ENCODE results near the gene CORO2B.

Gene CORO2B

DNA sequence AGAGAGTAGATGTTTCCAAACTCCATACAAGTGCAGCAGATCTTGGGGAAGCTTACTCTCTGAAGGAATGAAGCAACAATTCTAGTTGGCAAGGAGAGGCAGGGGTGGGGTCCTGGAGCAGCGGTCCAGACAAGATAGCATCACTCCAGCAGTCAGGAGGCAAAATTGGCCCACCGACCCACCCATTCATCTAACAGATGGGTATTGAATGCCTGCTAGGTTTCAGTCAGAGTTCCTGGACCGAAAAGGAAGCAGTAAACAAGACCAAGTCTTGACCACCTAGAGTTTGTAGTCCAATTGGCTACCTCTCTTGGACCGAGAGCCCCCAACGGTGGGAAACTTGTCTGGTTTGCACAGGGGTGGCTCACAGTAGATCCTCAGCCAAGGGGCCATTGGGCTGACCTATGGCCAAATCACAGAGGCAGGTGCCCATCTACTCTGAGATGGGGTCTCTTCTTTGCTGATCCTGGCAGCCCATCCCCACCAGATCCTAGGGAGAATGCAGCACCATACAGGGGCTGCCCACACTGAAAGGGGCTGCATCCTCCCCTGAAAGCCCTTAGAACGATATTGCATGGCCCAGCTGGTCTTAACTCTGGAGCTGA is 74.3 kb downstream of the CORO2B start:
- no peak for DNase-seq

DNA sequence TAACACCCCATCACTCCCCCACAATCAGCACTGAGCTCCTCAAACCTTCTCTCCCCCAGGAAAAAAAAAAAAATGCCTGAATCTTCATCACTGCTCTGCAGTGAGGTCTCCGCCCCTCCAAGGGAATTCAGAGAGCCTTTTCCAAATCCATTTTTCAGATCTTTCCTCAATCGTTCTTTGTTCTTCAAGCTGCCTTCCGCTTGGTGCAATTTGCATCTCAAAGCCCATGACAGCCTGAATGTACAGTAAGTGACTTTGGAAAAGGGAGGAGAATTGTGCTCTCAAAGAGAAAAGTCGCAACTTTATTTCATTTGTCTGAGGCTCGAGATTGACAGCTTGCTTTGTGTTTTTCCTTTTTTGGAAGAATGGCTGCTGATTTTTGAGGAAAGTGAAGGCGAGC is 75.0 kb downstream of the CORO2B start:
- no peak for DNase-seq

DNA sequence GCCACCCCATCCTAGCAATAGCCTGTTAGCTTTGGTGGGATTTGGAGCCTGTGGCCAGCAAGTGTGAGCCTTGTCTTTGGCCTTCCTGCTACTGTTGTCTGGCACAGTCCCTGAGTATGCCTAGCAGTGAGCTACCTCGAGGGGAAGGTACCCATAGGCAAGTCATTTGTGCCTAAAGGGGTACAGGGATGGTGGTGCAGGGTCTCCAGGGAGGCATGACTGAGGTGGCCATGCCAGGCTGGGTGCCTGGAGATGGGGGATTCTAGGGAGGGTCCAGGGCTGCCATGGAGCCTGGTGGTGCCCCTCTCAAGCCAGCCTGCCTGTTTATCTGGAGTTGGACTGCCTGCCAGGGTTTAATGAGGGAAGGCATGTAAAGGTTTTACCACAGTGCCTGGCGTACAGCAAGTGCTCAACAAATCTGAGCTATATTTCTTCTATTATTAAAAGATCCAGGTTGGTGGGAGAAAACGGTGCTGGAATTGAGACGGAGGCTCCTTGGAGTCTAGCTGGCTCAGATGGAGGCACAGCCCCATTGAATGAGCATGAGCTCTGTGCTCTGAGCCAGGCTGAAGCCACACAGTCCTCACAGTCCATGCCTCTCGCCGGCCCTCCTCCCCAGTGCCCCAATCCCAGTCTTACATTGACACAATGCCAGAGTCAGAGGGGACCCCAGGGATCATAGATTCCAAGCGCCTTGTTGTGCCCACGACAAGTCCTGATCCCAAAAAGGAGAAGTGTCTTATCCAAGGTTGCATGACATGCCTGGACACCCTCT is 76.2 kb downstream of the CORO2B start:
- no peak for DNase-seq

DNA sequence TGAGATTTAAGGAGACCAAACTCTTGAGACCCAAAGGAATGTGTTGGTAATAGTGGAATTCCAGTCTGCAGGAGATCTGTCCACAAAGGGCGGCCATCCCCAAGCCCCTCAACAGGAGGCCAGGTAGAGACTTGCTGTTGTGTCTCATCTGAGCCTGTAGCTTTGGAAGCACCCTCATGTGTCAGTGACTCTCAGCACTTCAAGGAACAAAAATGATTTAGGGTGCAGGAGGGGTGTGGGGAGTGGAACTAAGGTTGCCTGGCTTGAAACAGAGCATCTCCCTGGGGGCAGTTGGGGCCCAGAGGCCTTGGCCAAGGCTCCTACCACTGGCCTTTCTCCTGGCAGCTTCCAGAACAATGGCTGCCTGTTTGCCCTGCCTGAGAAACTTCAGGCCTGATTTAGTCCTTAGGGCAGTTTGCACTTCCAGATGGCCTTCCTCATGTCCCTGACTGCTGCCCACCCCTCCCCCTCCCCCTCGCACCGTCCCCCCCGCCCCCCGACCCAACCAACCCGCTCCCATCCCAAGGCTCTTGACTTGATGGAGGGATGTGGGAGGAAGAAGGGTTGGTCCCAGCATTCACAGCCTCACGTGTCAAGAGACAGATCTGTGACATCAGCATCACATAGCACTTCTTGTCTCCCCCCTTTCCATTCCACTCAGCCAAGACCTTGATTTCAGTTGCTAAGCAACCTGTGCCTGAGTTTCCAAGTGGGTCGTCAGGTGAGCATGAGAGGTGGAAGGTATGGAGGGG is 77.1 kb downstream of the CORO2B start:
- DNase-seq: no peak

DNA sequence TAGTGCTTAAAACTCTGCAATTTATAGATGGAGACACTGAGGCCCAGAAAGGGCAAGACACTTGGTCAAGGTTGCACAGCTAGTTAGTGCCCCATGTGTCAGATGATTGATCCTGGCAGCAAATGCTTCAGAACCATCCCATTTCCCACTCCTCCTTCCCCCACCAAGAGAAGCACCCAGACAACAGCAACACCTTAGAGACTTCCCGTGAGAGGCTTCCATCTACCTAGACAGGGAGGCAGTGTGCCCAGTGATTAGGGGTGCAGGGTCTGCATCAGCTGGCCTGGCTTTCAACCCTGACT is 77.6 kb downstream of the CORO2B start:
- no peak for DNase-seq

DNA sequence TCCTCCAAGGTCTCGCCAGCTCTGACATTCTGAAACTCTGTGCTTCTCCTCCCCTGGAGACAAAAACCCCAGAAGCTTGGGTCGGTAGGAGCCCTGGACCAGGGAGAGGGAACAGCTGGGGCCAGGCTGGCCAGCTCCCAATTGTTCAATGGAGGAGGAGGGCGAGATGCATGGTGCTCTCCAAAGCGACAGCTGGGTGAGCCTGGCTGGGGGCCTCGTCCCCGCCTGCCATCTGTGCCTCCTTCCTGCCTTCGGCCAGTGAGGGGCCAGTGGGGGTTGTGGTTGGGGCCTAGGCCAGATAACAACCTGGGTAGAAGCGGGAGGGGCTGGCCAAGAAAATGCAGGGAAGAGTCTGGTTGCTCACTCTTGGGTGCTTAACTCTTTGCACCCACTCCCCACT is 79.4 kb downstream of the CORO2B start:
- no peak for DNase-seq

DNA sequence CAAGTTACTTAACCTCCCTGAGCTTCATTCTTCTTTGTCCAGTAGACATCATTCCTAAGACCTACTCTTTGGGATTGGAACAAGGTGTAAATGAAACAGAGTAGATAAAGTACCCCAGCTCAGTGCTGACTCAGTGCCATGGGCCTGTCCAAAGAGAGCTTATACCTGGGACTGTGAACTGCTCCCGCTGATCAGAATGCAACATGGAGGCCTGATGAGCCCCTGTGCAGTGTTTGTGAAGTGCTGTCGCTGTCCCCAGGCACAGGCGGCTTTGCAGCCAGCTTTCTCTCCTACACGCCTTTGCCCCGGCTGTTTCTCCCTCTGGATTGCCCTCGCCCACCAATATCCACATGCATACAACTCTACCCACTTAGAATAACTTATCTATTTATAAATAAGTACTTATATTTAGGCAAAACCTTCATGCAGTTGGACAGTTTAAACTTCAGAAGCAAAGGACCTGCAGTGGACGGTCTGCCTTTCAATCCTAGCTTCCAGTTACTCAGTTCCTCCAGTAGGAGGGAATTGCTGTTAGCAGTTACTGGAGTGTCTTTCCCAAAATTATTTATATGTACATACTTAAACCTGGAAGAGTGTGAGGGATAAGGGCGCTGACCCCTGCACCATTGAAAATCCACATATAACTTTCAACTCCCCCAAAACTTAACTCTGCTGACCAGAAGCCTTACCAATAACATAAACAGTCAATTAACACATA is 80.0 kb downstream of the CORO2B start:
- DNase-seq: no peak

DNA sequence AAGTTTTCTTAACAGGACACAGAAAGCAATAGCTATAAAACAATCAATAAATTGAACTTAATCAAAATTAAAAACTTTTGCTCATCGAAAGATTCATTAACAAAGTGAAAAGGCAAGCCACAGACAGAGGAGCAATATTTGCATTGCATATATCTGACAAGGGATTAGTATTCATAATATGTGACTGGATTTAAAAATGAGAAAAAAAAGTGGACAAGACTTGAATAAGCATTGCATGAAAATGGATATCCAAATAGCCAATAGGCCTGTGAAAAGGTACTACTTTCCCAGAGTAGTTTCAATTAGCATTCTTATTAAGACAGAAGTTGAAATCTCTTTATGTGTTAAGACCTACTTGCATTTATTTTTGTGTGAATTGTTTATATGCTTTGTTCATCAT is 84.7 kb downstream of the CORO2B start:
- no peak for DNase-seq

DNA sequence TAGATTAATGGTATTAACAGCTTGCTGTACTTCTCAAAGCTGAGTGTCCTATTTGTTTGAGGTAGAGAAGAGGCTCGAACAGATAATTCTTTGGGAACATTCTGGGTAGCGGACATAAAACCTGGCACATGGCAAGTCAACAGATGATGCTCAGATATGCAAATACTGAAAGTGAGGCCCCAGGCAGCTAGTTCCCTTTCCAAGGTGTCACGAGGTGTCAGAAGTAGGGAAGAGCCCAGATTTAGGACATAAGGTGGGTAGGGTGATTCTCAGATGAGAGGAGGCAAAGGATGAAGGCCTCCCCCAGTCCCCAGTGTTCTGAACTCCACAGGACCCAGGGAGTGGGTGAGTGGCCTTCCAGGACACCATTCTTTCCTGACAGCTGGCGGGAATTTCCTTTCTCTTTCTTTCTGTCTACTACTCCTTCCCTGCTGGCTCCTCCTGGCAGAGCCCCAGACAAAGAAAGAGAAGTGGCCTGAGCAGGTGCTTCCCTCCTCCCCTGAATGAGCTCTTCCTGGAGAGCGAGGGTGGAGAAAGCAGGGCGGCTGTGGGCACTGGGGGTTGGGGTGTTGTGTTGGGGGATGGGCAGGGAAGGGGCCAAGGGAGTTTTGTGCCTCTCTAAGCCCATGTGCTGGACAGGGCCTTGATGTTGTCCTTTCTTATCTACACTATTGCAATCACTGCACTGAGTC is 87.5 kb downstream of the CORO2B start:
- peak; percentile 12 for DNase-seq

DNA sequence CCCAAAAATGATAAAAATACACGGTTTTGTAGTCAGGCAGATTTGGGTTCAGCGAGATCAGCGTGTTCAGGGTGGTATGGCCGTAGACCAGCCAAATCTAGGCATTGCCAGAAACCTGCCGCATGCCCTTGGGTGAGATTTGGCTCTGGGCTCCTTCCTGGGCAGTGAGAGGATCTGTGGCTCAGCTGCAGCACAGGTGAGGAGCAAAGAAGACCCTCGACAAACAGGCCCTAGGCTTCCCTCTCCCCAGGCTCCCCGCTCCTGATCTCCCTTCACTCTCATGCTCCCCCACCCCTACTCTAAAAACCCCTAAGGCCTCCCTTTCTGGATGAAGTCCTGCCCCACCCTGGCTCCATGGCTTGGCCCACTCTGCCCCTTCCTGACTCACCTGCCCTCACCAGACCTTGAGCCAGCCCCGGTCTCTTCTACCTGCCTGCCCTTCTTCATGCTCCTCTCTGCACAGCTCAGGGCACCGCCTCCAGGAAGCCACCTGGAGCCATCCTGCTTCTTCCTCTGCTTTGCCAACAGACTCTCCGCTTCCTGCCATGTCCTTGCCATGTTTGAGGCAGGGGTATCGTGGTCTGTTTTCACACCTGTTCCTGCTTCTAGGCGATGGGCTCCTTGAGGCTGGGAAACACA is 88.1 kb downstream of the CORO2B start:
- no peak for DNase-seq

DNA sequence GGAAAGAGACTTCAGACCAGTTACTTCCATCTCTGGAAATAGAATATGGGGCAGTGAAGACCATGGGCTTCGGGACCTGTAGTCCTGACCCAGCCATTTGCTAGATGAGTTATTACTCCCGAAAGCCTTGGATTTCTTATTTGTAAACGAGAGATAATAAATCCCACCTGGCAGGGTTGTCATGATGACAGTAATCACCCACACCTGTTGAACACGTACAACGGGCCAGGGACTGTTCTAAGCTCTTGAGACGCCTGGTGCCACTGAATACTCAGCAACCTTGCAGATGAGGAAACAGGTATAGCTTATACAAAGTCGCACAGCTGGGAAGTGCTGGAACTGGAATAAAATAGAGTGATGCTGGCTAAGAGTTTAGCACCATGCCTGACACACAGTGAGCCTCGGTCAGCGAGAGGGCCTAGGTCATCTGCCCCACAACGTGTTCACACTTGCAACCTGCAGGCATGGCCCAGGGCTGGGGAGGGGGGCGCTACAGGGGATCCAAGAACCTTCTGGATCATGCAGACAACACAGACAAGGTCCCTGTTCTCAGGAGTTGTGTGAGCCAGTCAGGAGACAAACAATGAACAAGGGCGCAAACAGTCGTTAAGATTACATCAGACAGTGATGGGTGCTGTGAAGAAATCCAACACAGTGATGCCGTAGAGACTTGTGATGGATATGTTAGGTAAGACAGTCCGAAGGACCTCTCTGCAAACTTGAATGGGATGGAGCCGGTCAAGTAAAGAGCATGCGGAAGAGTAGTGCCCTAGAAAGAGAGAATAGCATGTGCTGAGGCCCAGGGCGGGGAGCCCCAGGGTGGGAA is 89.2 kb downstream of the CORO2B start:
- no peak for DNase-seq

DNA sequence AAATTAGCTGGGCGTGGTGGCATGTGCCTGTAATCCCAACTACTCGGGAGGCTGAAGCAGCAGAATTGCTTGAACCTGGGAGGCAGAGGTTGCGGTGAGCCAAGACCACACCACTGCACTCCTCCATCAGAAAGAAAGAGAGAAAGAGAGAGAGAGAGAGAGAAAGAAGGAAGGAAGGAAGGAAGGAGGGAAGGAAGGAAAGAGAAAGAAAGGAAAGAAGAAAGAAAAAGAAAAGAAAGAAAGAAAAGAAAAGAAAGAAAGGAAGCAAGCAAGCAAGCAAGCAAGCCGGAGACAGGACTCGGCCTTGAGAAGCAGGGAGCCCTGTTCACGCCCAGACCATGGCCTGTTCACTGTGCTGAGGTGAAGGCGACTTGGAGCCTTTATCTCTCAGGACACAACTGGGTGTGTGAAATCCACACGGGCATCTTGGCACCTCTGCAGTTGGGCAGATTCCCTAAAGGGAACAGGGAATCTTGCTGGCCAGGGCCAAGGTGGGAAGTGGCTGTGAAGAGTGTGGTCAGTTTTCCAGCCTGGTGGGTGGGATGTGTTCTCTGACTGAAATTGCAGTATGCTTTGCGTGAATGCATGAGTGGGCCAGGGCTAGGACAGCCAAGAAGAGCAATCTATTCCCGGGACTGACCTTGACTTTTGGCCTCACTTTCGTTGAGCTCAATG is 90.3 kb downstream of the CORO2B start:
- no peak for DNase-seq

DNA sequence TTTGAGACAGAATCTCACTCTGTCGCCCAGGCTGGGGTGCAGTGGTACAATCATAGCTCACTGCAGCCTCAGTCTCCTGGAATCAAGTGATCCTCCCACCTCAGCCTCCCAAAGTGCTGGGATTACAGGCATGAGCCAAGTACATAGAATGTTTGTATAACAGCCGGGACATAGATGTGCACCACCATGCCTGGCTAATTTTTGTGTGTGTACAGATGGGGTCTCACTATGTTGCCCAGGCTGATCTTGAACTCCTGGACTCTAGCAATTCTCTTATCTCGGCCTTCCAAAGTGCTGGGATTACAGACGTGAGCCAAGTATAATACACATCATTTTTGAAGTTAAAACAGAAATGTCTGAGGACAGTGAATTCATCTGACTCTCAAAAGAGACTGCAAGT is 93.5 kb downstream of the CORO2B start:
- DNase-seq: no peak

DNA sequence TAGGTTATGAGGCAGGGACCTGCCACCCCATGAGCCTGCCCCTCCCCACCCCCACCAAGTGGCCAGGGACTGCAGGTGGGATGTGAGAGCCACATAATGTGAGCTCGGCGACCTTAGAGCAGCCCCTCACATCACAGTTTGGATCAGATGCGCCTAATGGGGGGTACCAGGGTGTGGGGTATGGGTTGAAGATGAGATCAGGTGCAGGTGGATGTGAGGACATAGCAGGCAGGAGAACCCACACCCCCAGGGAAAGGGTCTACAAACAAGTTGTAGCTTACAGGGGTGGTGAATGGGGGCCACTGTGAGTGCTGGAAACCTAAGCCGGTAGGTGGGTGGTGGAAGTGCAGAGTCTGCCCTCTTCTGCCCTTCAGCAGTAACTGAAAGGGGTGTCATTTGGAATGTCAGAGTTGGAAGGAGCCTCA is 94.0 kb downstream of the CORO2B start:
- DNase-seq: no peak

DNA sequence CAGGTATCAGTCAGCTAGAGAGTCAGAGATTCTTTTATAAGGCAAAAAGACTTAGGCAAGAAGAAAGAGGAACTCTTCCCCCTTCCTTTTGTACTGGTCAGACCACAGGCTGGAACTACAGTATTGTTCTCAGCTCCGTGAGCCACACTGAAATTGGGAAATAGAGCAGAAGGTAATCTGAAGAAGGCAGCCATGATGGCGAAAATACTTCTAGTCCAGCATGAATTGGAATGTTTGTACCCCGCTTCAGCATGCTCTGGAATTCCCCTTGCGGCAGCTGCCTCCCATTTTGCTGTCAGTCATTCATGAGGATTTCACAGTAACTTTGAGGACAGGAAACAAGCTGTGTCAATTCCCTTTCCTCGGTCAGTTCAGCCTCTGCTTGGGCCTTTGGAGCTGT is 96.2 kb downstream of the CORO2B start:
- peak; percentile 59 for DNase-seq

DNA sequence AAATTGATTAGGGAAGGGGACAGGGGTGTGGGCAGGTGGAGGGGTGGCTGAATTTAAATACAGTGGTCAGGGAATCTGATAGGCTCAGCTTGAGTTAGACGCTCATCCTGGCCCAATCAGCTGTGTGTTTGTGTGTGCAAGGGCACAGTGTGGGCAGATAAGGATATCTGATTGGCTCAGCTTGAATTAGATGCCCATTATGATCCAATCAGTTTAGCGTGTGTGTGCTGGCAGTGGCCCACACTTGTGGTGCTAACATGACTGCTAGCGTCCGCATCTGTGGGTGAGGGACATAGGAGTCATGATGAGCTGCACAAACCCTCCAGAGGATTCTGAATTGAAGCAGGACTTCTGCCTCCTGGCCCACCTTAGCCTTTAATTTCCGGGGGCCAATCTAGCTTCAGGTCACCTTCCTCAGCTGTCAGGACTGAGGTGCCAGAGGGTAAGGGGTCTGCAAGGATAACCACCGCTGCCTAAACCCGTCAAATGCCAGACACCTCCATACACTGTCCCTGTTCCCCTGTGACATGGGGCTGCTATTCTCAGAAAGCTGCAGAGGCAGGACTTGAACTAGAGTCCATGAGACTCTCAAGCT is 97.3 kb downstream of the CORO2B start:
- DNase-seq: no peak

DNA sequence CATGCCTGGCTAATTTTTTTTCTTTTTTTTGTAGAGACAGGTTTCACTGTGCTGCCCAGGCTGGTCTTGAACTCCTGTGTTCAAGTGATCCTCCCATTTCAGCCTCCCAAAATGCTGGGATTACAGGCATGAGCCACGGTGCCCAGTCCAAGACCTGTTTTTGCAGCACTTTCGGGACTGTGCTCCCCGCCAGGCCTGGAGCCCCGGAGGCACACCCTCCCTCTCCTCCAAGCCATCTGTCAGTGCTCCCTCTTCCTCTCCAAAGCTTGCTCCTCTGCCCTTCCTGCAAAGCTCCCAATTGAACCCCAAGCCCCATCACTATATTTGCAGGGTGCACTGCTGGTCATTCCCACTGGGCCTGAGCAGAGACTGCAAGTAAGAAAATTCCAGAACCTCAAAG is 98.1 kb downstream of the CORO2B start:
- no peak for DNase-seq

DNA sequence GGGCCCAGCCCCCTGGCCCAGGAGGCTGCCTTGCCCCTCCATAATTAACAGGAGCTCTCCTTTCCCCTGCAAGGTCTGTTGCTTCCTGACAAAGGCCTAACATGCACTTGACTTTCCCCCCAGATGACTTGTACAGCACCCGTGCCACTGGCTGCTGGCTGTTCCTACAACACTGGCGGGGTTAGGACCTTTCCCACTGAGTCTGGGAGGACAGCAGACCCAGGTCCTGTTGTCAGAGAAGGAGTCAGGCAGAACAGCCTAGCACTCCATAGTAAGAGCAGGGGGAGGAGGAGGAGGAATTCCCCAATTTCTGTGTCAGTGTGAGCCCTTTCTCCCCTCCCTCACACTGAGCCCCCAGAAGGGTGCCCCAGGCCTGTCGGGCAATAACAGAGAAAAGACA is 99.2 kb downstream of the CORO2B start:
- no peak for DNase-seq

DNA sequence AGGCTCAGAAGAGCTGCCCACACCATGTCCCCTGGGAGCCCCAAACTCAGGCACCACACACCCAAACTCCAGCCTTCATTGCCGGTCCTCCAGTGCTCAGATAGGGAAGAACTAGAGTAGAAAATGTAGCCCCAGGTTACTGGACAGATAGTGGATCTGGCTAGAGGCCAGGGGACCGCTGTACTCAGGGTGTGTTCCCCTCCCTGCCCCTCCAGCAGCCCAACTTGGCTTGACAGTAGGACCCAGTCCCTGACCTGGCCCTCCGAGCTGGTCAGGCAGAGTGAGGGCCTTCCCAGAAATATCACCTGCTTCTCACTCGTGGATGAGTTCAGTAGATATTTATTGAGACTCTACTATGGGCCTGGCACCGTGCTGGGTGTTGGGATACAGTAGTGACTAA is 100.0 kb downstream of the CORO2B start:
- DNase-seq: no peak

DNA sequence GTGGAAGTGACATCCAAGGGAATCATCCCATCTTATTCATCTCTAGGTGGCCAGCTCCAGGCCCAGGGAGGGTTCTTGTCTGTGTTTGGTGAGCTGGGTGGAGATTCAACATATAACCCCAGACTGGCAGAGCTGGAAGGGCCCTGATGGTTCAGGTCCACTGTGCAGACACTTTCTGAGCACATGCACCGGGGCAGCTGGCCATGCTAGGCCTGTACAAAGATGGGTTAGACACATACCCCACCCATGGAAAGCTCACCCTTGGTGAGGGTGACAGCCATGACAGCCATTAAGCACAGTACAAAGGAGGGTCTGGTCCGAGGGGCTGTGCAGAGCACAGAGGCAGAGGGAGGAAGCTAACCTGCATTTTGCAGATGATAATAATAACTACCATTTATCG is 100.4 kb downstream of the CORO2B start:
- DNase-seq: no peak

DNA sequence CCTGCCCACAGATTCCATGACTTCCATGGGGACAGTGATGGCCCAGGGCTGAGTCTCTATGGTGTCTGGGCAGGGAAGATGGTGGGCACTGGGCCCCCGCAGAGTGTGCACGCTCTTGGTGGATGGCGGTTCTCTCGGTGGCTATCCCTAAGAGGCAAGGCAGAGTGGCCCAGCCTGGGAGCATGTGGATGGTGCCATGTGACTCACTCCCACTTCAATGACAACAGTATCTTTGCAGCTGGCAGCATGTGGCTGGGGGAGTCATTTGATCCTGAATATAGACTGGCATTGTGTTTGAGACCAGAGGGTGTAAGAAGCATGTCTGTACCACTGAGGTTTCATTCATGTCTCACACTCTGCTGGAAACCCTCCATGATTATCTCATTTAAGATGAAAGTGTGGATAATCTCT is 101.2 kb downstream of the CORO2B start:
- no peak for DNase-seq

Data from GDM1 (cell line).